Activated naive CD4-positive, alpha-beta T cell treated with anti-CD3 and anti-CD28 coated beads, Interleukin-2, amount 10 ng/mL, durations not matched to agents 7 days and 5 days (primary cell): ENCODE measurements around the gene PDZD4.
A peak's percentile ranks its signal among the peaks of the same experiment; 100 is the strongest.

Source experiments
- CTCF ChIA-PET: fragments of 350-600 bp; sonication (Branson Sonifier 250); formaldehyde crosslinking; loops from one replicate; lab custom pipeline; 2021; ENCODE audit warnings: antibody characterized with exemption; lab: Charles Lee
- DNase-seq: peaks from one replicate; pipeline ENCODE4 v3.0.0-alpha.2; 2020
- H3K27ac Mint-ChIP-seq: one replicate; pipeline ENCODE4 v1.8.0; 2021; ENCODE audit warnings: mild to moderate bottlenecking, moderate library complexity, mixed read lengths
- H3K27me3 Mint-ChIP-seq: one replicate; pipeline ENCODE4 v1.8.0; 2021; ENCODE audit warnings: mild to moderate bottlenecking, mixed read lengths
- H3K36me3 Mint-ChIP-seq: one replicate; pipeline ENCODE4 v1.8.0; 2021; ENCODE audit warnings: mixed read lengths
- H3K4me1 Mint-ChIP-seq: one replicate; pipeline ENCODE4 v1.8.0; 2021; ENCODE audit warnings: mixed read lengths
- H3K4me3 Mint-ChIP-seq: one replicate; pipeline ENCODE4 v1.8.0; 2021; ENCODE audit warnings: mild to moderate bottlenecking, moderate library complexity, mixed read lengths
- H3K9me3 Mint-ChIP-seq: one replicate; pipeline ENCODE4 v1.8.0; 2021; ENCODE audit warnings: mixed read lengths

The PDZD4 gene

GRCh38 chrX:153800177-153800722, 30.1 kb downstream of the PDZD4 start:
- CTCF ChIA-PET = no interaction called here
- H3K27ac Mint-ChIP-seq = no peak overlapping the region
- H3K36me3 Mint-ChIP-seq = peaks cover 7% of the 10 kb centered on the region
- H3K9me3 Mint-ChIP-seq = no peaks in the 10 kb centered on the region
- H3K27me3 Mint-ChIP-seq = no peaks in the 10 kb centered on the region
- H3K4me1 Mint-ChIP-seq = peaks cover 12% of the 10 kb centered on the region
- no peak for DNase-seq
- H3K4me3 Mint-ChIP-seq = no peak overlapping the region

DNA sequence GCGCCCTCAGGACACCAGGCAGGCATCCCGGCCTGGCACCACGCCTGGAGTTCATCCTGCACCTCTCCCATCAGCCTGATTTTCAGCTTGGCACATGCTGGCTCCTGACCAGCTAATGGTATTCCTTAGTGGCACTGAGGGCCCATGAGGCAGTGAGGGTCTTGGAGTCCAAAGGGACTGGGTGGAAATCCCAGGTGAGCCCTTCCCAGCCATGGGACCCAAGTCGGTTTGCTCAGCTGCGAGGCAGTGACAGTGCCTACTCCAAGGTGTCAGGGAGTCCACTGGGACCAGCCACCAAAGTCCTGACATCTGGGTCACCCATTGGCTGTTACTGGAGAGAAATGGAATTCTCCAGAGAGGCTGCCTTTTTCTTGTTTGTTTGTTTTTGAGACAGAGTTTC, 31.0 kb downstream of the PDZD4 start:
- Mint-ChIP-seq H3K4me3 (no peak overlapping the region), H3K9me3 (no peaks in the 10 kb centered on the region), H3K27ac (no peak overlapping the region), H3K27me3 (no peaks in the 10 kb centered on the region), H3K4me1 (peaks cover 14% of the 10 kb centered on the region), H3K36me3 (peaks cover 7% of the 10 kb centered on the region)
- CTCF ChIA-PET = no interaction called here
- DNase-seq = no peak

DNA sequence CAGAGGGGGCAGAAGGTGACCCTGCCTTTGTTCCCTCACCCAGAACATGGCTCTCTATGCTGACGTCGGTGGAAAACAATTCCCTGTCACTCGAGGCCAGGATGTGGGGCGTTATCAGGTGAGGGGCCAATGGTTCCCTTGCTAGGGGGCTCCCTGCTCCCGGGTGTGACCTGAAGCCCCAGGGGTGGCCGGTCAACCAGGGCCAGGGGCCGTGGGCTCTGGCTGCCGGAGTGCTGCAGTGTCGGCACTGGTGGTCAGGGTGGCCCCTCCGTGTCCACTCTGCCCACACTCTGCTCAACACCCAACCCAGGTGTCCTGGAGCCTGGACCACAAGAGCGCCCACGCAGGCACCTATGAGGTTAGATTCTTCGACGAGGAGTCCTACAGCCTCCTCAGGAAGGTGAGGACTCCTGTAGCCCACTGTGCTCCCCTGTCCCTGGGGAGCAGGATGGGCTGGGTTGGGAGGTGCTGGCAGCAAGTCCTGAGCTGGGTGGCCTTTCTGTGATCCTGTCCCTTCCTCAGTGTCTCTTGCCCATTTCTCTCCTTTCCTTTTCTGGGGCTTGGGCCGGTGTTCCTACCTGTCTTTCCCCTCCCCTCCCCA, 32.8 kb downstream of the PDZD4 start:
- H3K27me3 Mint-ChIP-seq = no peaks in the 10 kb centered on the region
- no peak overlapping the region for H3K4me3 Mint-ChIP-seq
- H3K4me1 Mint-ChIP-seq = peaks cover 22% of the 10 kb centered on the region
- CTCF ChIA-PET = no interaction called here
- H3K9me3 Mint-ChIP-seq = no peaks in the 10 kb centered on the region
- peaks cover 11% of the 10 kb centered on the region for H3K36me3 Mint-ChIP-seq
- DNase-seq = no peak
- H3K27ac Mint-ChIP-seq = no peak overlapping the region

DNA sequence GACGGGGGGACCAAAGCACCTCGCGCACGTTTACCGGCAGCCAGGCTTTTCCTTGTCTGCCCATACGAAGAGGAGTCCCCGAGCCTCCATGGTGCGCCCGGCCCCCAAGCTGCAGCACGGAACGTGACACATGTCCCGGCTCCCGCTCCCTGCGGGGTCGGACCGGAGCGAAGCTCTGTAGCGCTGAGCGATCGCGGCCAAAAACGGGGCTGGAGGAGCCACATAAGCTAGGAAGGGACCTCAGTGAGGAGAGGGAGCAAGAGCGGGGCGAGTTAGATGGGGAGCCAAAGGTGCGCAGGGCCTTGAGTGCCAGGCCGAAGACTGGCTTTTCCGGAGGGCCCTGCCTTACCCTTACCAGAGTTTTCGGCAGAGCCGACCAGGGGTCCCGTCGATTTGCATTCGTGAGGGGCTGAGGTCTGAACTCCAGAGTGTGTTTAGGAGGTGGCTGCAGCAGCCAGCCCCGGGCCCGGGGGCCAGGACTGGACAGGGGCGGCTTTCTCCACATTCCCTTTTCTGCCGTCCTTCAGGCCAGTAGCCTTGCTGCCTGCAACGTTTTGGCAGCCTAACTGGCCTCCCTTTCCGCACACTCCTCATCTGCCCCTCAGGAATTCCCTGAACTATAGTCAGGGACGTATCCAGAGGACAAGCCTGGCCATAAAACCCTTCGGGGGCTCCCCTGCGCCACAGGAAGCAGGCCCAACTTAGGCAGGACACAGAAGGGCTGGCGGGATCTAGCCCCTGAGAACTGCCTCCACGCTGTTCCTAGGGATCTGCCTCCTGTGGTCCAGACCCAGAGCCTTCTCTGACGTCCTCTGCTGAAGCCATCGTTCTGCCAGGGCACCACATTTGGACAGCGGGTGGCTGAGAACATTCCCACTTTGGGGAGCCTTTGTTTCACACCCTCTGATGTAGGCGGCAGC, 35.2 kb downstream of the PDZD4 start:
- Mint-ChIP-seq H3K4me3 (peak overlapping the region; percentile 95), H3K27me3 (no peaks in the 10 kb centered on the region), H3K36me3 (peaks cover 14% of the 10 kb centered on the region), H3K27ac (peak overlapping the region; percentile 90), H3K4me1 (peaks cover 23% of the 10 kb centered on the region), H3K9me3 (no peaks in the 10 kb centered on the region)
- DNase-seq = peak; percentile 39
- CTCF ChIA-PET = interaction anchor here (0.9 kb wide), 1 partner anchor 151 kb away, joined by 3 read pairs; no protein-coding TSS in a partner anchor

- DNase-seq = peak; percentile 94
- Mint-ChIP-seq H3K9me3 (no peaks in the 10 kb centered on the region), H3K4me3 (peak within 1 kb of the TSS; percentile 95), H3K4me1 (peaks cover 23% of the 10 kb centered on the region), H3K36me3 (peaks cover 14% of the 10 kb centered on the region), H3K27ac (peak within 1 kb of the TSS; percentile 90), H3K27me3 (no peaks in the 10 kb centered on the region)
- CTCF ChIA-PET = interaction anchor here (0.9 kb wide), 1 partner anchor 152 kb away, joined by 3 read pairs; no protein-coding TSS in a partner anchor
Measured at GRCh38 chrX:153794018-153794896, 36.1 kb downstream of the PDZD4 start, which contains the start of the genes IDH3G and SSR4. TSS of gene IDH3G (minus strand) at chrX:153794375. CDS start at chrX:153794326, 49 bp downstream. TSS of gene SSR4 (plus strand) at chrX:153794668. CDS start at chrX:153794688, 20 bp downstream.

DNA sequence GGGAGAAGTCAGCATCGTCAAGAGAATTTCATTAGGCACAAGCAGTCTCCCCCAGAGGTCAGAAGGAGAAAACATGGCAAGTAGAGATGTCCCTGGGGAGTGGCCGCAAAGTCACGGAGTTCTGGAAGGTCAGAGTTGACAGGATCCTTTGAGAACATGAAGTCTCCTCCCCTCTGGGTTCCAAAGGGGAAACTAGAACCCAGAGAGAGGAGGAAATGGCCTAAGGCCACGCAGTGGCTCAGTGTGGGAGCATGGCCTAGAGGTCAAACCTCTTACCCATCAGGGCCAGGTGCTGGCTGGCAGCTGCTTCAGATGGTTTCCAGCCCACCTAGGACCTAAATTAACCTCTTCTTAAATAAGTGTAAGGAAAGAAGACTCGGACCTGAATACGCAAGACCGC, 37.1 kb downstream of the PDZD4 start:
- peaks cover 16% of the 10 kb centered on the region for H3K36me3 Mint-ChIP-seq
- CTCF ChIA-PET = no interaction called here

GRCh38 chrX:153792368-153792767, 38.0 kb downstream of the PDZD4 start:
- Mint-ChIP-seq H3K4me3 (peak overlapping the region; percentile 95), H3K27me3 (no peaks in the 10 kb centered on the region), H3K36me3 (peaks cover 14% of the 10 kb centered on the region), H3K27ac (no peak overlapping the region), H3K9me3 (no peaks in the 10 kb centered on the region), H3K4me1 (peaks cover 23% of the 10 kb centered on the region)
- CTCF ChIA-PET = interaction anchor here (0.8 kb wide), 1 partner anchor 86 kb away, joined by 3 read pairs; no protein-coding TSS in a partner anchor
- no peak for DNase-seq

More for the DNA sequence above, 37.1 kb downstream of the PDZD4 start:
- Mint-ChIP-seq H3K4me1 (peaks cover 23% of the 10 kb centered on the region), H3K9me3 (no peaks in the 10 kb centered on the region), H3K4me3 (peak overlapping the region; percentile 95), H3K27me3 (no peaks in the 10 kb centered on the region), H3K27ac (peak overlapping the region; percentile 77)
- DNase-seq = no peak

- Mint-ChIP-seq H3K27ac (no peak overlapping the region), H3K27me3 (no peaks in the 10 kb centered on the region), H3K4me1 (peaks cover 17% of the 10 kb centered on the region), H3K4me3 (no peak overlapping the region), H3K36me3 (peaks cover 12% of the 10 kb centered on the region), H3K9me3 (no peaks in the 10 kb centered on the region)
- no peak for DNase-seq
- CTCF ChIA-PET = interaction anchor here (0.8 kb wide), 1 partner anchor 87 kb away, joined by 3 read pairs; no protein-coding TSS in a partner anchor
Measured at GRCh38 chrX:153791104-153791852, 39.1 kb downstream of the PDZD4 start.

- no peak for DNase-seq
- H3K36me3 Mint-ChIP-seq = peaks cover 10% of the 10 kb centered on the region
- CTCF ChIA-PET = no interaction called here
Measured at GRCh38 chrX:153789654-153790053, 40.7 kb downstream of the PDZD4 start.

DNA sequence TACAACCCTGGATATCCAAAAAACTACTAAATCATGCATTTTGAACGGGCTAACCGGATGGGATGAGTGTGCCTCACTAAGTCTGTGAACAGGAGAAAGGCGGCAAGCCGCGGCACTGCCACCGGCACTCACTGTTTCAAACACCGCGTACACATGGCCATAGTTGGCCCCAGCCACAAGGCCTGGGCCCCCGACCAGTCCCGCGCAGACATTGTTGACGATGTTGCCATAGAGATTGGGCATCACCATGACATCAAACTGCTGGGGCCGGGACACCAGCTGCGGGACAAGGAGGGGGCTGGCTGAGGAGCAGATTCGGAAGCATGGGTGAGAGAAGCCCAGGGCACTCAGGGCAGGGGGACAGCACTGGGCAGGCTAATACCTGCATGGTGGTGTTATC, 43.7 kb downstream of the PDZD4 start:
- CTCF ChIA-PET = no interaction called here
- Mint-ChIP-seq H3K9me3 (no peaks in the 10 kb centered on the region), H3K4me3 (no peak overlapping the region), H3K27me3 (no peaks in the 10 kb centered on the region), H3K4me1 (no peaks in the 10 kb centered on the region), H3K27ac (no peak overlapping the region), H3K36me3 (peaks cover 6% of the 10 kb centered on the region)
- no peak for DNase-seq

More at GRCh38 chrX:153789654-153790053, 40.7 kb downstream of the PDZD4 start:
- H3K9me3 Mint-ChIP-seq = no peaks in the 10 kb centered on the region
- no peak overlapping the region for H3K27ac Mint-ChIP-seq
- H3K4me3 Mint-ChIP-seq = no peak overlapping the region
- peaks cover 9% of the 10 kb centered on the region for H3K4me1 Mint-ChIP-seq
- no peaks in the 10 kb centered on the region for H3K27me3 Mint-ChIP-seq

DNA sequence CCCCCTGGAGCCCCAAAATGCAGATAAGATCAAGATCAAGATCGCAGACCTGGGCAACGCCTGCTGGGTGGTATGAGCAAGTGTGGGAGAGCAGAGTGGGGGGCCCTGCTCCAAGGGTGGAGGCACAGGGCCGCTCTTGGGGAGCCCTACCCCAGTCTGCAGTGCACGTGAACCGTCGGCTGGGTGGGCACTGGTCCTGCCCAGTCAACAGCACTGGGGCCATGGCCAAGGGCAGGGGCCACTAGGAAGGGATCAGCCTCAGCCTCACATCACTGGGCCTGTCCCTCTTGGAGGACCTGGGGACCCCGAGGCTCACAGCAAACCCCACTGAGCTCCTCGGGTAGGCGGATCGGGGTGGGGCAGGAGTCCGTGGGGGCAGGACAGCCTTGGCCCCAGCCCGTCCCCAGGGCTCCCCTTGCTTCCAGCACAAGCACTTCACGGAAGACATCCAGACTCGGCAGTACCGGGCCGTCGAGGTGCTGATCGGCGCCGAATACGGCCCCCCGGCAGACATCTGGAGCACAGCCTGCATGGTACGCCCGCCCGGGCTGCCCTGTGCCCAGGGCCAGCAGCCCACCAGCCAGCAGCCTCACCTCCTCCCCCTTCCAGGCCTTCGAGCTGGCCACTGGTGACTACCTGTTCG, 45.9 kb downstream of the PDZD4 start:
- H3K36me3 Mint-ChIP-seq = peaks cover 2% of the 10 kb centered on the region
- DNase-seq = no peak
- peaks cover 18% of the 10 kb centered on the region for H3K27me3 Mint-ChIP-seq
- H3K9me3 Mint-ChIP-seq = no peaks in the 10 kb centered on the region
- H3K4me1 Mint-ChIP-seq = no peaks in the 10 kb centered on the region
- CTCF ChIA-PET = no interaction called here
- H3K4me3 Mint-ChIP-seq = no peak overlapping the region
- H3K27ac Mint-ChIP-seq = no peak overlapping the region

DNA sequence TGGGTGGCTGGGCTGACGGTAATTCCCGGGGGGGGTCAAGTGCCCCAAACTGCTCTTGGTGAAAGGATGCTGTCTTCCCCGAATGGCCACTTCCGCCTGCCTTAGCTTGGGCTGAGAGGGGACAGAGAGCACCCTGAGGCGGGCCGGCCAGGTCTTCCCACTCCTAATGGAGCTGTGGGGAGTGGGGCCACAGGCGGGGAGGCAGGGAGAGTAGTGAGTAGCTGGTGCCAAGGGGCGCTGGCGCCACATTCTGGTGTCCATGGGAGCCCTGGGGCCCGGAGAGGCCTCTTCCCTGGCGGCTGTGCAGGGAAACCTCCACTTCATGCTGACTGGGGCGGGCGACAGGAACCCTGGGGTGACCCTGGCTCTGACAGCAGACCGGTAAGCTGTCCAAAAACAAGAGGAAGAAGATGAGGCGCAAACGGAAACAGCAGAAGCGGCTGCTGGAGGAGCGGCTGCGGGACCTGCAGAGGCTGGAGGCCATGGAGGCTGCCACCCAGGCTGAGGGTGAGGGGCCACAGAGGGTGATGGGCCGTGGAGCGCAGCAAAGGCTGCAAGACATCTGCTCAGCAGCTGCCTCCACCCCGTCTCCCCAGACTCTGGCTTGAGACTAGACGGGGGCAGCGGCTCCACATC, 46.8 kb downstream of the PDZD4 start:
- Mint-ChIP-seq H3K36me3 (no peaks in the 10 kb centered on the region), H3K4me1 (no peaks in the 10 kb centered on the region), H3K9me3 (no peaks in the 10 kb centered on the region), H3K27ac (no peak overlapping the region), H3K27me3 (peaks cover 26% of the 10 kb centered on the region), H3K4me3 (no peak overlapping the region)
- no peak for DNase-seq
- CTCF ChIA-PET = no interaction called here
